Anterior cingulate cortex (tissue), 58 donors: ENCODE results near the gene PANK2.
"Not testable (repeated sequence)": the region's sequence is repeated elsewhere in the genome, so short reads cannot be mapped to it uniquely, and the experiment has no call there.

Experiments used
- DNase-seq, 58 donors: peaks; one replicate each; lab custom pipeline; 2025; lab: John Stamatoyannopoulos, UW

PANK2 gene

DNA sequence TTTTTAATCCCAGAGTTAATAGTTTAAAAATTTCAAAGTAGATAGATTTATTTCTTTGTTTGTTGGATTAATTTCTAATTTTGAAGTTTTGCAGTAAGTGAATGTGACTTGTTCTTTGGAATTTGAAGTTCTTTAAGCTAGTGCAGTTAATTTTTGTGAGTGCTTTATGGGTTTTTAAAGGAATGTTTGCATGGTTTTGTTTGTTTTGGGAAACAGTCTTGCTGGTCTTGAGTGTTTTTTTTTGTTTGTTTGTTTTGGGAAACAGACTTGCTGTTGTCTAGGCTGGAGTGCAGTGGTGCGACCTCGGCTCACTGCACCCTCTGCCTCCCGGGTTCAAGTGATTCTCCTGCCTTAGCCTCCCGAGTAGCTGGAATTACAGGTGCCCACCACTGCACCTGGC lies 9.5 kb downstream of the PANK2 start:
- DNase-seq = no peak

DNA sequence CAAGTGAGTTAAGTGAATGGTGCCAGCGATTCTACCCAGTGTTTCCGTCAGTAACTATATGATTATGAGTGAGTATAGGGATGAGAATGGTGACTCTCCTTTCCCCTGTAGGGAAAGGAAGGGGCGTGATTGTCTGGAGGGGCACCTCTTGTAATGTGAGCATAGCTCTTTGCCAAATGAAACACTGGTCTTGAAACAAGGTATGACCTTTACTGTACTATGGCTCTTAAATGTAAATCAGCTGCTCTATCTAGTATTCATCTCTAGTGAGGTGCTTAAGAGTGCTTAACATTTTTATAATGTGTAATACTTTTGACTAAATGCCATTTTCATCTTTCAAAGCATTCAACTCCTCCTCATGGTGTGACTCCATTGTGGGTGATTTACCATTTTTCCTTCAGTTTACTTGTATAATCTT lies 11.0 kb downstream of the PANK2 start:
- no peak for DNase-seq

DNA sequence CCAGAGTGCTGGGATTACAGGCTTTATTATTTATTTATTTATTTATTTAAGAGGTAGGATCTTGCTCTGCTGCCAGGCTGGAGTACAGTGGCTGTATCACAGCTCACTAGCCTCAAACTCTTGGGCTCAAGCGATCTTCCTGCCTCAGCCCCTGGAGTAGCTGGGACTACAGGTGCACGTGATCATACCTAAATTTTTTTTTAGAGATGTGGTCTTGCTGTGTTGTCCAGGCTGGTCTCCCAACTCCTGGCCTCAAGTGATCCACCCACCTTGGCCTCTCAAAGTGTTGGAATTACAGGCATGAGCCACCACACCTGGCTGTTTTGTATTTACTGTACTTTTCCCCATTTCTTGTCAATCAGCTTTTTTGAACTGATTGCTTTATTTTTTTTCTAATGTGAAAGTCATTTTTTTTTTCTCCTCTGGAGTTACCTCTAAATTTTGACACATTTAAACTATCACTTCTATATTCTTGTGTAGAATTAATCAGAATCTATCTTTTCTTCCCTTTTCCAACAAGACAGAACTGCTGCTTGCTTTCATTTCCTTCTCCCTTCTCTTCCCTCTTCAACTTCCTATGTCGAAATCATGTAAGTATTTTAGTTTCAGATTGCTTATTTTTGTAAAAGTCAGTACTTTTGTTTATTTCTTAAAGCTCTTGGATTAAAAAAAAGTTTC lies 12.0 kb downstream of the PANK2 start:
- DNase-seq = no peak

DNA sequence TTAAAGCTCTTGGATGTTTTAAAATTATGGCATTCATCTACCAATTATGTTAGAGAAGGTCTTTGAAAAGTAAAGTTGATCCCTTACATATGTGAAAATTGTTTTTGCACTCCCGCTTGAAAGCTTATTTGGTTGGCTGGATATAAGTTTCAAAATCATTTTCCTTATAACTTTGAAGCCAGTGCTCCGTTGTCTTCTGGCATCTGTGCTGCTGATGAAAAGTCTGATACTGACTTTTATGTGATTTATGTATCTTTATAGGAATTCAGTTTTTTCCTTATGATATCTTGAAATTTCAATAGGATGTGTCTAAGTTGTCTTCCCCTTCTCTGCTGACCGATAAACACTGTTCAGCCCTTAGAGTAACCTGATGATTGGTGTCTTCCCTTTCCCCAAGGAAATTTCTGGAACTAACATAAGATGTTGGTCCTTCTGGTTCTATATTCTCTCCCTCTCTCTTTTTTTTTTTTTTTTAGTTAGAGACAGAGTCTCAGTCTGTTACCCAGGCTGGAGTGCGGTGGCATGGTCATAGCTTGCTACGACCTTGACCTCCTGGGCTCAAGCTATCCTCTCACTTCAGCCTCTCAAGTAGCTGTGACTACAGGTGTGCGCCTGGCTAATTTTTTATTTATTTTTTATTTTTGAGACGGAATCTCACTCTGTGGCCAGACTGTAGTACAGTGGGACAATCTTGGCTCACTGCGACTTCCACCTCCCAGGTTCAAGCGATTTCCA lies 12.7 kb downstream of the PANK2 start:
- DNase-seq = no peak

DNA sequence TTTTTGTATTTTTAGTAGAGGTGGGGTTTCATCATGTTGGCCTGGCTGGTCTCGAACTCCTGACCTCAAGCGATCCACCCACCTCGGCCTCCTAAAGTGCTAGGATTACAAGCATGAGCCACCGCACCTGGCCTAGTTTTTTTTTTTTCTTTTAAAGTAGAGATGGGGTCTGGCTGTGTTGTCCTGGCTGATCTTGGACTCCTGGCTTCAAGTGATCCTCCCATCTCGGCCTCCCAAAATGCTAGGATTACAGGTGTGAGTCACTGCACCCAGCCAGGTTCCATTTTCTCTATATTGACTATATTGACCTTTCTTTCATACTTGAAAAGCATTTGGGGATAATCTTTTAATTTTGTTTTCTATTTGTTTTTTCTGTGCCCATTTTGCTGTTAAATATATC lies 13.3 kb downstream of the PANK2 start:
- no peak for DNase-seq

DNA sequence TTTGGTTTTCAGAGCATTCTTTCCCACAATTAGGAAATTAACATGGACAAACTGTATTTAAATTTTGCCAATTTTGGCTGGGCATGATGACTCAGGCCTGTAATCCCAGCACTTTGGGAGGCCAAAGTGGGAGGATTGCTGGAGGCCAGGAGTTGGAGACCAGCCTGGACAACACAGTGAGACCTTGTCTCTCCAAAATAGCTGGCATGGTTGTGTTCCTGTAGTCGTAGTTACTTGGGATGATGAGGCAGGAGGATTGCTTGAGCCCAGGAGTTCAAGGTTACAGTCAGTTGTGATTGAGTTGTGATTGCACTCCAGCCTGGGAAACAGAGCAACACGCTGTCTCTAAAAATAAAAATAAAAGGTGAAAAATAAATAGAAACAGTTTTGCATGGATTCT lies 15.0 kb downstream of the PANK2 start:
- no peak for DNase-seq

DNA sequence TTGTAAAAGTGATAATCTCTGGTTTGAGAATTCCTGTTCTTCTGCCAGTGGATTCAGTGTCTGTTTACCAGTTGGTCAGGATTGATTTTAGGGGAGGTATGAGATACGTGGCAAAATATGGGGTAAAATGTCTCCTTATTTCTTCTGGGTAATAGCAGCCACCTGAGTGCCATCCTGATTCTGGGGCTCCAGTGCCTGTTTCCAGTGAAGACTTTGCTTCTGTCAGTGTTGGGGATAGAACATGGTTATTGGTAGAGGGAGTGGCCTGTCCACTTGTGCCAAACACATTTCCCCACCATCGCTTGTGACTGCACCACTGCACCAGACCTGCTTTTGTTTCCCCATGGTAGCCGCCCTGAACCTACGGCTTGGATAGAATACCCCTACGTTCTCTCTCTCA lies 15.7 kb downstream of the PANK2 start:
- DNase-seq = no peak

DNA sequence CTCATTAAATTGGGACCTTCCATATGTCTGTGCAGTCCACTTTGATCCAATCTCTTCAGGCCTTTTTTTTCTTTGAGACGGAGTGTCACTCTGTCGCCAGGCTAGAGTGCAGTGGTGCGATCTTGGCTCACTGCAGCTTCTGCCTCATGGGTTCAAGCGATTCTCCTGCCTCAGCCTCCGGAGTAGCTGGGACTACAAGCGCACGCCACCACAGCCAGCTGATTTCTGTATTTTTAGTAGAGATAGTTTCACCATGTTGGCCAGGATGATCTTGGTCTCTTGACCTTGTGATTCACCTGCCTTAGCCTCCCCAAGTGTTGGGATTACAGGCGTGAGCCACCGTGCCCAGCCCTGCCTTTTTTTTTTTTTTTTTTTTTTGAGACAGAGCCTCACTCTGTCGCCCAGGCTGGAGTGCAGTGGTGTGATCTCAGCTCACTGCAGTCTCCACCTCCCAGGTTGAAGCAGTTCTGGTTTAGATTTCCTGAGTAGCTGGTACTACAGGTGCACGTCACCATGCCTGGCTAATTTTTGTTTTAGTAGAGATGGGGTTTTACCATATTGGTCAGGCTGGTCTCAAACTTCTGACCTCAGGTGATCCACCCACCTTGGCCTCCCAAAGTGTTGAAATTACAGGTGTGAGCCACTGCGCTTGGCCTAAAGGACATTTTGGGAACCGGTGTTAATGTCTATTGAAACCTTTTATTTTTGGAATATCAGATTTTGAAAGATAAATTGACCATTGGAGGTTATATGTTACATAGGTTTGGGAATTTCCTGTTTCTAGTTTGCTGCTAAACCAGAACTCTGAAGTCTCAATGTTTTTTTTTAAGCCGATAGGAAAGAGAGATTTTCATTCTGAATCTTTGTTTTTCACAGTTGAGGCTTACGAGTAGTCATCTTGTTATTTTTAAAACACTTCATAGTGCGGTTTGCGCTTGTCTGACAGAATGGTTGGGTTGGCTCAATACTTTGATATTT lies 17.8 kb downstream of the PANK2 start:
- not testable (repeated sequence) for DNase-seq

DNA sequence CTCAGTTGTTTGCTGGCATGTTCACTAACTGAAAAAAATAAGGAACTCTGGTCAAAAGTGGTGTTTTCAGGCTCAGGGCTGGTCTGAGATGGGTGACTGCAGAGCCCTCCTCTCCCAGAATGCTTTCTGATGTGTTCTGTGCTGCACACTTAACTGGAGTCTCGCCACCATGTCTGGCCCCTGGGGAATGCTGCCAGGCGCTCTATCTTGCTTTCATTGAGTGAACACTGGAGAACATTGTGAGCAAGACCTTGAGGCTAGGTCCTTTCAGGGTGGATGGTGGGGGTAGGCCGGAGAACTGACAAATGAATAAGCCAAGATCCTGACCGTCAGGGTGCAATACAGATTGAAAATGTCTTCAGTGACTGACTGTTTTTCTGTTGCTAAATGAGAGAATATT lies 19.5 kb downstream of the PANK2 start:
- peak in 22 of 58 donors; percentile 17 to 68 (median 34) for DNase-seq

DNA sequence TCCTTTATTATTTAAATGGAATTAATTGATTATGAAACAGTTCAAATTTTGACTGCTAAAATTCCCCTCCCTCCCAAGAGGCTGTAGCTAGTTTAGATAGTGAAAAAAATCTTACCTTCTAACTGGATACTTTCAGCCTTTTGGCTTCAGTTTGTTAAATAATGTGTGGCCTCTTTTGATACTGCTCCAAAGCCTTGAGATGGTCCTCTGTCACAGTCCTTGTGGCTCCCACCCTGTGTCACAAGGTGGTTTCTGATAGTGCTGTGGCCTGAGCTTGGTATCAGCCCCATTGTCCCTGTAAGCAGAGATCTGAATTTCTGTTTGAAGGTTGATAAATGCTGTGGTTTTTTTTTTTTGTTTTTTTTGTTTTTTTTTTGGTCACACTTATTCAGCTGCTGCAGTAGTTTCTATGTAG lies 20.8 kb downstream of the PANK2 start:
- no peak for DNase-seq

DNA sequence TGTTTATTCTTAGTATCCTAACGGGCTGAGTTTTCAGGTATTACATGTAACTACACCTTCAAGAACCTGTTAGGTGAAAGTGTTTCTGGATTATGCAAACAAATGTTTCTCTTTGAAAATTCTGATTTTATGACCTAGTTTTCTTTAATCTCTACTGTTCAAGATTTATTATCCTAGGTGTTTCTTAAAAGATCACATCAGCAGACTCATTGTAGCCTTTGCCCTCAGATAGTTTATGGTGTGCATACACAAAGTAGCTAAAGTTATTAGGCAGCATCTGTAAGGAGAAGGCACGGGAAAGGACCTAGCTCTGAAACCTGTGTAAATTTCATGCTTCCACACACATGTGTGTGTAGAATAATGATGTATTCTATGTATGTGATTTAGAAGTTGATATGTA lies 21.7 kb downstream of the PANK2 start:
- no peak for DNase-seq

DNA sequence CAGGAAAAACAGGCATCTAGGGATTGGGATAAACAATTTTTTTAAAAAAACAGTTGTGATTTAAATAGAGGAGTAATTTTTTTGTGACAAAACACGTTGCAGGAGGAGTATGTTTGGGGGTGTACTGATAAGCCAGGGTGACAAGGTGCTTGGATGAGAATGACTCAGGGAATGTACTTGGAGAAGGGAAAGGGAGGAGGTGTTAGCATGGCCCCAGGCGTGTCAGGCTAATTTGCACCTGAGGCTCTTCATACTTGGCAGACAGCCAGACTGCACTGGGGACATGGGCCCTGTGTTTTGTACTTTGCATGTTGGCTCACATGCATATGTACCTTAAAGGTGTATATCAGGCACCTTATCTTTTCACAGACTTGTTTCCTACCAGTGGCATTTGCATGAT lies 22.8 kb downstream of the PANK2 start:
- no peak for DNase-seq

DNA sequence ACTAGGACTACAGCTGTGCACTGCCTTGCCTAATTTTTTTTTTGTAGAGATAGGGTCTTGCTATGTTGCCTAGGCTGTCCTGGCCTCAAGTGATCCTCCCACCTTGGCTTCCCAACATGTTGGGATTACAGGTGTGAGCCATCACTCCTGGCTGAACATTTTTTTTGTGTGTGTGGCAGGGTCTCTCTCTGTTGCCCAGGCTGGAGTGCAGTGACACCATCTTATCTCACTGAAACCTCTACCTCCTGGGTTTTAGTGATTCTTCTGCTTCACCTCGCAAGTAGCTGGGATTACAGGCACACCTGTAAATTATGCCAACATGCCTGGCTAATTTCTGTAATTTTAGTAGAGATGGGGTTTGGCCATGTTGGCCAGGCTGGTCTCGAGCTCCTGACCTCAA lies 25.3 kb downstream of the PANK2 start:
- no peak for DNase-seq

DNA sequence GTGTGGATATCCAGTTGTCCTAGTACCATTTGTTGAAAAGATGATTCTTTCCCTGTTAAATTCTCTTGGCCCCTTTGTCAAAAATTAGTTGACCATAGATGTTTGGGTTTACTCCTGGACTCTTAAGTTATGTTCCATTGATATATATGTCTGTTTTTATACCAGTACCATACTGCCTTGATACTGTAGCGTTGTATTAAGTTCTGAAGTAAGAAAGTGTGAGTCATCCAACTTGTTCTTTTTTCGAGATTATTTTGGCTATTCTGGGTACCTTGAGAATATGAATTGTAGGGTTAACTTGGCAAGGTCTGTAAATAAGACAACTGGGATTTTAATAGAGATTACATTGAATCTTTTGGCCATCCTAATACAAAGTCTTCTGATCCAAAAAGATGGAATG lies 26.5 kb downstream of the PANK2 start:
- DNase-seq = no peak

DNA sequence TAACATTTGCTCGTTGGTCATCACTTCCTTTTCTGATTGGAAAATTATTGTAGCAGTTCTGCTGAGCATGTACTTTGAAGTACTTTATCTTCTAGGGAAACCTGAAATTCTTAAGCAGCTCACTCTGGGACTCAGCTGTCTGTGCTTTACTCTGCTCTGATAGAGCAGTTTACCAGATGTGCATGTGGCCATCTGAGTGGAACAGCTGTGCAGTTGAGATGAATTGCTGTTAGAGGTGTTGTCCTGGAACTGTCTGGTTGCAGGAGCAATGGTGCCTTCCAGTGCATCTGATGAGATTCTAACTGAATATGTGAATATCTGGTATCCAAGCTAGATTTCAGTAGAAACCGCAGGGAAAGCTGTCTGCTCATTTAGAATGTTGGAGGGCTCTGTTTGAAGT lies 27.2 kb downstream of the PANK2 start:
- DNase-seq = no peak

DNA sequence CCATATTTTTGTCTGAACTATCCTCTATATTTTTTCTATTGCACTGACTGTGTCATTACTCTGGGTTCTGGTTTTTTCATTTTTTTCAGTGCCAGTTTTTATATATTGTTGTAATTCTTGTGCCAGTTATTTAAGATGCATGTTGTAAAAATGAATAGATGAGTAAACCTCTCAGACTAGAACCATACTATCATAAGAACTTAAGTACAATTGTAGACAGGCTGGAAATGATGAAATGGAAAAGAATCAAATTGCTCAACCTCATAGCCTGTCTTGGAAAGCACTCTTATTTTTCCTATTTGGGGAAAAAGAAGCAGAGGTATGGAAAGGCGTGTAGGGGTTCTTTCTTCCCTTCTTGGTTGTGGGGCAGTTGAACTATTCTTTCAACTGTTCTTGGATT lies 30.2 kb downstream of the PANK2 start:
- DNase-seq = no peak

DNA sequence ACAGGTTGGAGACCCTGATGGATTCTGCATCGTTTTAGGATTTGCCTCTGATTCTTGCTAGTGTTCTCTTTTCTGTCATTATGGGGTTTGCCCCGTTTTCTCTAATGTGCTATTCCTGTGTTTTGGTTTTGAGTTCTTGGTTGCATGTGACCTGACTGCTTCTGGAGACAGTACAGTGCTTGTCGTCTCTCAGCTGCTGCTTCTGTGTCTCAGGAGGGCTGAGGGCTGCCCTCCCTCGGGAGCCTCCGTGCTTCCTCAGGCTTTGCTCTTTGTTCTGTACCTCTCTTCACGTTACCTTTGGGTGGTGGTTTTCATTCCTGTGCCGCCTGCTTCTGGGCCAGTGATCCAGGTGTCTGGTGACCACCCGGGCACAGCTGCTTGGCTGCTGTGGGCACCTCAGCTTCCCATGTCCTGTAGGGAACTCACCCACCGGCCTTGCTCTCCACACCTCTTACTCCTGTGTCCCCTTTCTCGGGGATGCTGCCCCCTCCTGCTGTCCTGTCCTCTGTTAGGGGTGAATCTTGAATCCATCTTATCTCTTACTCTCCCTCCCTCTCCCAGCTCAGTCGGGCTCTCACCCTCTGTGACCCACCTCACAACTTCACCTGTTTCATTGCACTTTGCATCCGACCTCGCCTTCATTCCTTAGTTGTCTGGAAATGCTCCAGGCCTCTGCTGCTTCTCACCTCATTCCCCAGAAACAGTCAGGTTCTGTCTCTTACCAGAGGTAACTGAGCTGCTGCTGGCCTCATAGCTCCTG lies 33.2 kb downstream of the PANK2 start:
- no peak for DNase-seq

DNA sequence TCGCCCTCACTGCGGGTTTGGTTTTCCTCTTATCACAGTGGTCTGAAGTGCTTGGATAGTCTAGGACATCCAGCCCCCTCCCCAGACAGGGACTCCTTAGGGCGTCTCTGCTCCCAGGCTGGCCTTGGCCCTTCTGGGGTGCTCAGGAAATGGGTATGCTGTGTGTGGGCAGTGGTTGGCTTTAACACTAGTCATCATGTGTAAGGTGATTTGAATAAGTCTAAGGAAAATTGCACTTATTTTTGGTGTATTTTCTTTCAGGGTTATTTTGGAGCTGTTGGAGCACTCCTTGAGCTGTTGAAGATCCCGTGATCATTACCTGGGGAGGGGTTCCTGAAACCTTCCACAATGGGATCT lies 33.8 kb downstream of the PANK2 start:
- DNase-seq = no peak

DNA sequence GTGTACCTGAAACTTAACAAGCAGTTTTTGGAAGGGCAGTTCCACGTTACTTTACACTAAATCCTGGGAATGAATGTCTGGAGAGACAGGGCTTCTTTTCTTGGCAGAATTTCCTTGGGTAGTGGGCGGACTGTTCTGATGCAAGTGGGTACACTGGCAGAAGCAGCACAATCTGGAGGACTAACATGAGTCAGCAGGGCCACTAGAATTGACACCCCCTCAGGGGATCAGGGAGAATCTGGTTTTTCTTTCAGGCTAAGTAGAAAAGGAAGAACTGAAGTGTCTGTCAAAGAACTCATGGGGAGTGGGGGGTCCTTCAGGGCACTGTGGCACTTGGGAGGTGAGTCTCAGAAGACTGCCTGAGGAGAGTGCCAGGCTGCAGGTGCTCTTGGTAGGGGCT lies 34.6 kb downstream of the PANK2 start:
- DNase-seq = peak in 16 of 58 donors; percentile 18 to 63 (median 44)

DNA sequence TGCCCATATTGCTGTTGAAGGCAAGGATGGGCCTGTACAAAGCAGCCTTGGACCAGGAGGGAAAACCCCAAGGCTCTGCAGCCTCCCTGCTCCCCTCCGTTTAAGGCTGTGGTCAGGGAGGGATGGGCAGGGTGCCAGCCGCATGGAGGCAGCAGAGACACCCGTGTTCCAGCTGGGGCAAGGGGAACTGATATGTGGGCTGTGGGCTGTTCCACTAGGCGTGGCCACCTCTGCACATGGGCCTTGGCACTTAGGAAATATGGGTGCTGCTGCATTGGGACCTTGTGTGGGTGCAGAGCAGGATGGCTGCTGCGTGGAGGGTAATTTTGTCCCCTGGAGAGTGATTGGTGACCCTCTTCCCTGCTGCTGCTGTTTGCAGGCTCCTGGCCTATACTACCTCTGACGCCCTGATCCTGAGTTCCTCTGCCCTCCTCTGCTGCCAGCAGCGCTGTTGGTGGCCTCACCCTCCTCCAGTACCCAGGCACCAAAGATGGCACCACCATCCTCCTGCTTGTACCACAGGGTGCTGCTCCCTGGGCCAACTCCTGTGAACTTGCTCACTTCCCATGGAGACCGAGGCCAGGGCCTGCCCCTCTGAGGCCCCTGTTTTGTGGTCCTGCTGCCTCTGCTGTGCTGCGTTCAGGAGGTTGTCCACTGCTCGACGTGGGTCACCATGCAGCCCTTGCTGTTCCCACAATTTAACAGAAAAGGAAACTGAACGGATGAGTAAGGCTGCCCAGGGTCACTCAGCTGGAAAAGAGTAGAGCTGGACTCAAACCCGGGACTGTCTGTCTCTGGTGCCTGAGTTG lies 35.3 kb downstream of the PANK2 start:
- DNase-seq = peak in 7 of 58 donors; percentile 12 to 53 (median 23)
